Measurements from ENCODE around the gene ARPC5L.
"Not testable (repeated sequence)": the region's sequence is repeated elsewhere in the genome, so short reads cannot be mapped to it uniquely, and the experiment has no call there.

Gene ARPC5L

GRCh38 chr9:124894035-124894740, 32.3 kb downstream of the ARPC5L start:
- no peak for DNase-seq (ENCODE audit: low read depth, low spot score)

GRCh38 chr9:124894741-124895170, 32.8 kb downstream of the ARPC5L start:
- DNase-seq (ENCODE audit: low read depth, low spot score), result peak; percentile 65

GRCh38 chr9:124897570-124898460, 35.9 kb downstream of the ARPC5L start:
- DNase-seq (ENCODE audit: low read depth, low spot score), result no peak

- DNase-seq (ENCODE audit: low read depth, low spot score), result no peak
Measured at GRCh38 chr9:124899845-124900244, 37.9 kb downstream of the ARPC5L start.

GRCh38 chr9:124906966-124907365, 45.0 kb downstream of the ARPC5L start:
- no peak for DNase-seq (ENCODE audit: low read depth, low spot score)

GRCh38 chr9:124908098-124908497, 46.2 kb downstream of the ARPC5L start:
- DNase-seq (ENCODE audit: low read depth, low spot score), result no peak

- no peak for DNase-seq (ENCODE audit: low read depth, low spot score)
Measured at GRCh38 chr9:124911766-124912165, 49.8 kb downstream of the ARPC5L start.

GRCh38 chr9:124913378-124913777, 51.4 kb downstream of the ARPC5L start:
- DNase-seq (ENCODE audit: low read depth, low spot score), result no peak

- no peak for DNase-seq (ENCODE audit: low read depth, low spot score)
Measured at GRCh38 chr9:124914753-124915405, 52.9 kb downstream of the ARPC5L start.

- DNase-seq (ENCODE audit: low read depth, low spot score), result not testable (repeated sequence)
Measured at GRCh38 chr9:124920394-124920793, 58.5 kb downstream of the ARPC5L start.
